NAMALWA (cell line): ENCODE measurements around the gene MFN1.

Experiments
- DNase-seq: peaks from one replicate; pipeline ENCODE4 v3.0.0-alpha.2; 2015; ENCODE audit warnings: low spot score

MFN1 gene

DNA sequence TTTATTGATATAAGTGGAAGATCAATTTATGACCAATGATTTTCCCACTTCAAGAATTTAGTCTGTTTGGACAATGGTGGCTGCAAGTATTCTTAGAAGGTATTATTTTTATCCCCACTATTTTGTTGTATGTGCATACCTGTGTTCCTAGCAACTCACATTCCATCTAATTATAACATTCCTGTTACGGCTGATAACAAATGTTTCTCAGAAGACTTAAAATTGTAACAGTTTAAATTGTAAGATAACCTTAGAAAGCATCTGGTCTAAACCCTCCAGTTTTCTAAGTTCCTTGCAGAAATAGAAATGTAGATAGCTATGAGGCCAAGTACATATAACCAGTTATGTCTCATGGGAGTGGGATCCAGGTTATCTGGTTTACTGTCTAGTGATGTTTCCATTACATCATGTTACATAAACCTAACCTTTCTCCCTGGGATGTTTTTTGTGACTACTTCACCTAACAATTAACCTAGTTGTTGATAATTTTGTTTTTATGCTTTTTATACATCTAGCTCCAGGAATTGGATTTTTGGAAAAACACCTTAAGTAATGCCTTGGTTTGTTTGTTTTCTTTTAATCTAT is 11.1 kb upstream of the MFN1 start:
- DNase-seq, result no peak

- DNase-seq, result peak; percentile 82
Observed at GRCh38 chr3:179348325-179349013, 960 bp downstream of the MFN1 start.

GRCh38 chr3:179355996-179356395 is 8.5 kb downstream of the MFN1 start:
- no peak for DNase-seq

DNA sequence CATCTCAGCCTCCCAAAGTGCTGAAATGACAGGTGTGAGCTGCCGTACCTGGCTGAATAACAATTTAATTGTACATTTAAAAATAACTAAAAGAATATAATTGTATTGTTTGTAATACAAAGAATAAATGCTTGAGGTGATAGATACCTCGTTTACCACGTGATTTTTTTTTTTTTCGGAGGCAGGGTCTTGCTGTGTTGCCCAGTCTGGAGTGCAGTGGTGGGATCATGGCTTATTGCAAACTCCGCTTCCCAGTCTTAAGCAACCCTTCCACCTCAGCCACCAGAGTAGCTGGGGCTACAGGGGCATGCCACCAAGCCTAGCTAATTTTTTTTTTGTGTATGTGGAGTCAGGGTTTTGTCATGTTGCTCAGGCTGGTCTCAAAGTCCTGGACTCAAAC is 15.8 kb downstream of the MFN1 start:
- no peak for DNase-seq

DNA sequence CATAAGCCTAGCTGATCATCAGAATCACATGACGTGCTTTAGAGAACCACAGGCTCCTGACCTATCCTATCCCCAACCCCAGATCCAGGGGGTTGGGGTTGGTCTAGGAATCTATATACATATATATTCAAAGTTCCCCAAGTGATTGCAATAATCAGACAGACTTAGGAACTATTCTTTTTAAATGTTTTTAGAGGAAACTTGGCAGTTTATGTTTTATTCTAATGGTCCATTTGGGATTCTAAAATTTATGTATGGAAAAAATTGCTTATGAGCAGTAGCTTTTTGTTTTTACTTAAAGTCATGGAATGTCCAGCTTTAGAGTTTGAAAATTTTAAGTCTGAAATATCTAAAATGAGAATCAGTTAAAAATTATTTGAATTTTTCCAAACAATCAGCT is 22.1 kb downstream of the MFN1 start:
- no peak for DNase-seq

GRCh38 chr3:179373938-179374337 is 26.4 kb downstream of the MFN1 start:
- peak; percentile 35 for DNase-seq

- no peak for DNase-seq
Observed at GRCh38 chr3:179375091-179375999, 27.8 kb downstream of the MFN1 start.

GRCh38 chr3:179376474-179376873 is 29.0 kb downstream of the MFN1 start:
- DNase-seq, result no peak

DNA sequence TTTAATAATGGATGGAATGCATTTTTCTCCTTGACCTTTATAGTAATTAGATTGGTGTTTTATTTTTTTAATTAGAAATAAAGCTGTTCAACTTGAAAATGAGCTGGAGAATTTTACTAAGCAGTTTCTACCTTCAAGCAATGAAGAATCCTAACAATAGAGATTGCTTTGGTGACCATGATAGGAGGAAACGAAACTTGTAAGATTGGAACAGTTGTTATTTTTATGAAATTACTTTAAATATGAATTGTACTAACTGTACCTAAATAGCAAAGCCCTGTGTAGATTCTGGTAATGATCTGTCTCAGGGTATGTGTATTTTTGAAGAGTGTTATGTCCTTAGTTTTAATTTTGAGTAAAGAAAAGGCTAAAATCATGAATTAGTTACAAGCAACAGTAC is 44.4 kb downstream of the MFN1 start:
- DNase-seq, result no peak

GRCh38 chr3:179398574-179399231 is 51.2 kb downstream of the MFN1 start:
- no peak for DNase-seq

GRCh38 chr3:179401561-179401960 is 54.1 kb downstream of the MFN1 start:
- DNase-seq, result no peak

DNA sequence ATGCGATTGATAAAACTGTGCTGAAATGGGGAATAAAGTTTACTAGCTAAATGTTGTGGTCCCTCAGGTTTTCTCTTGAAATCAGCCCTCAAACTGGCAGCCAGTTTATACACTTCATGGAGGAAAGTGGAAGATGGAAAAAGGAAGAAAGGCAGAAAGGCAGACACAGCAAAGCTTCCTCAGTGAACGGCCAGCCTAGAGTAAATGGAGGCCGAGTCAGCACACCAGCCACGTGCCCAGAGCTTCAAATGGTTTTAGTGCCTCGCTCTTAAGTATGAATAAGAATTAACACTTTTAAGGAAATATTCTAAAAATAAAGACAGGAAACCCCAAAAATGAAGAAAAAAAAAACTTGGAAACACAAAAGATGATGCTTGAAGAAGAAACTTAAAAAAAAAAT is 55.5 kb downstream of the MFN1 start:
- DNase-seq, result no peak

DNA sequence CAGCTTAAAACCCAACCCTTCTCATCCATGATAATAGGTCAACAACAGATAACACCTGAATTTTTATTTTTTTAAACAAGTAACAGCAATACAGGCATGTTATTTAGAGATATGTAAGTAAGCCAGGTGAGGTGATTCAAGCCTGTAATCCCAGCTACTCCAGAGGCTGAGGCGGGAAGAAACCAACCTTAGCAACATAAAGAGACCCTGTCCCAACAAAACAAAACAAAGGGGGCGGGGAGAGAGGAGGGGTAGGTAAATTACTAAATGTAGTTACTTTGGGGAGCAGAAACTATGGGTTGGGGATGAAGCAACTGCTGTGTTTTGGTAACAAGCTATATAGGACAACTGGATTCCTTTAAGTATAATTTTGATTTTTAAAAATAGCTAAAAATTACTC is 56.8 kb downstream of the MFN1 start:
- DNase-seq, result no peak

DNA sequence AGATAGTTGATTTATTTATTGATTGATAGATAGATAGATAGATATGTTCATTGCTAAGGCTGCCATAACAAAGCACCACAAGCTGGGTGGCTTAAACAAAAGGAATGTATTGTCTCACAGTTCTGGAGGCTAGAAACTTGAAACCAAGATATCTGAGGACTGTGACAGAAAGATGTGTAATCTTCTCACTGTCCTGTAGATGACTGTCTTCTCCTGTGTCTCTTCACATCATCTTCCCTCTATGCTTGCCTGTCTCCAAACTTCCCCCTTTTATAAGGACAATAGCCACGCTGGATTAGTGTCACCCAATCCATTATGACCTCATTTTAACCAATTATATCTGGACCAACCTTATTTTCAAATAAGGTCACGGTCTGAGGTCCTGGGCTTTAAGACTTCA is 62.8 kb downstream of the MFN1 start:
- peak; percentile 30 for DNase-seq

DNA sequence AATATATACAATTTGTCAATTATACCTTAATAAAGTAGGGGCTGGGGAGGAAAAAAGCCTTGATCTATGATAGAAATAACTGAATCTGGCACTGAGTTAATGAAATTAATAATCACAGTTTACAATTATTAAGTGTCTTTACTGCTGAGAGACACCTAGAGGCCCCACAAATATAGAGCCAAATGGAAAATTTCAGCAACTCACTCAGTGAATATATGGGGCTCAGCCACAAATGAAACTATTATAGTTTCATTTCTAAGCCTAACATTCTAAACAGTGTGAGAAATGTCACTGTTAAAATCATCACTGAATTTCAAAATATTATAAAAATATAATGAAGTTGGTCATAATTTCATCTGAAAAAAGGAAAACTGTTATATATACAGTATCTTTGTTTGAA is 63.5 kb downstream of the MFN1 start:
- DNase-seq, result no peak

GRCh38 chr3:179414804-179415203 is 67.3 kb downstream of the MFN1 start:
- DNase-seq, result no peak

DNA sequence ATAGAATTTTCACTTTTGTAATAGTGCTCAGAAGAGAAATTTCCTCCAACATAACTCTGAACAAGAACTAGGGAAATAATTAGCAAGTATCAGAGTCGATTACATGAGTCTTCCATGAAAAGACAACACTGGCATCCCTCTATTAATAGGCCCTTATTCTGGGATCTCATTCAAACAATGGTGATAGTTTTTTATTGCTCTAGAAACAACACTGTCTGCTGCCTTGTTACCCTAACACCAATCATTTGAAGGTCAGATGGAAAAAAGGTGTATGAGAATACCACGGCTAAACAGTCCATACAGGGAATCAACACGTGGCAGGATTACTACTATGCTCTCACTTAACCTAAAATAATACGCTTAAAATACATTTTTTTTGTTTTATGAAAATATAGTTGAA is 67.9 kb downstream of the MFN1 start:
- DNase-seq, result no peak

- DNase-seq, result no peak
Observed at GRCh38 chr3:179416681-179417080, 69.2 kb downstream of the MFN1 start.

DNA sequence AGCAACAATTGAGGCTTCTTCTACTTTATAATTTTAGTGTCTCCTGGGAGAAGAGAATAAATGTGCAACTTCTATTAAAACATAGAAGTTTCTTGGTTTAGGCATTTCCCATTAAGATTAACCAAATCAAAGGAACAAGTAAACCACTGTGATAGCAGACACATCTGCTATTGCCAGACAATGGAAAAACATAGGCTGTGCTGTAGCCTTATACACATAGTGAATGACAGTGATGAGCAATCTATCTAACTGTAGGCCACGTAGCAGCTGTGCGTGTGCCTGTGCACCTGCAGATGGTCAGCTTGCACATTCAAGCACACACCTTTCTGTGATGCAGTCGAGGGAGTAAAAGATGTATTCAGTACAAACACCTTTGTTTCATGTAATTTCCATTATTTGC is 71.1 kb downstream of the MFN1 start:
- DNase-seq, result no peak

DNA sequence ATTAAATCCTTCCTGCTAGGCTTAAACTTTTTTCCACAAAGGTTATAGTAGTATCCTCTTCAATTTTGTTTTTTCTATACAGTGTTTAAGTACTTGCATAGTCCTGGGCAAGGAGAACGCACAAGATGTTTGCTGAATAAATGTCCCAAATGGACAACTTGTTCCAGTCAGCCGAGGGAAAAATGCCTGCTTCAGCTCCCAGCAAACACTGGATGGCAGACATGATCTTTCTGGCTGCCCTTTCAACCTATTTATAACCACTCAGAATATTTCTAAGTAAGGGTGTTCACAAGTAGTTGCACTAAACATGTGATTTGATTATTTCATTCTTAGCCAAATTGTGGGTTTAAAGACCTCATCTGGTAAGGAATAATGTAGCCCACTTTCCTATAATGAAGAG is 74.0 kb downstream of the MFN1 start:
- DNase-seq, result peak; percentile 32

- DNase-seq, result no peak
Observed at GRCh38 chr3:179425075-179425474, 77.6 kb downstream of the MFN1 start.

DNA sequence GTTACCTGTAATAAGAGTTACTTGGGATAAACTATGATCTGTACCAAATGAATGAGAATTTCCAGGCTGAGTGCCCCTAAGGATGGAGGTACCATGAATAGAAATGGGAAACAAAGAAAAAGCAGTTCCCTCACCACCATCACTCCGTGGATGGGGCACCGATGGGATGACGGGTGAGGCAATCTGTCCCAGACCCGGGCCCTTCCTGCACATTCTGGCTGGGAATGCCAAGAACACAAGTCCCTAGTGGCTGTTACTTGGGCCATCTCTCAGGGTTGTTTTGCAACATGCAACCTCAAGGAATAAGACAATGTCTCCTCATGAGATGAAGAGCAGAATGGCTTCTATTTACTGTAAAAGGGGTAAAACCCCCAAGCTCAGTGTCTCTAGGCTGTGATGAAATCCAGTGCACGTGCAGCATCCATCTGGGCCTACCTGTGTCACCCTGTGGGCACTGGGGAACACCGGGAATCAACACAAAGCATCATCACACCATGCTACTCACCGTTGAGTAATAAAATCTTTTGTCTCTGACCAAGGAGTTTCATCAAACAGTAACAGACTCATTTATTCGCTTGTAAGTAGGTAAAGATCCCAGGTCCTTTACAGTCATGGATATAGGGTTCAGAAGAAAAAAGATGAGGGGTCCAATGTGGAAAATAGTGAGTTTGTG is 81.5 kb downstream of the MFN1 start:
- no peak for DNase-seq
